ENCODE data around the gene KIAA0232.
"Not testable (repeated sequence)": the region's sequence is repeated elsewhere in the genome, so short reads cannot be mapped to it uniquely, and the experiment has no call there.

Gene KIAA0232

DNA sequence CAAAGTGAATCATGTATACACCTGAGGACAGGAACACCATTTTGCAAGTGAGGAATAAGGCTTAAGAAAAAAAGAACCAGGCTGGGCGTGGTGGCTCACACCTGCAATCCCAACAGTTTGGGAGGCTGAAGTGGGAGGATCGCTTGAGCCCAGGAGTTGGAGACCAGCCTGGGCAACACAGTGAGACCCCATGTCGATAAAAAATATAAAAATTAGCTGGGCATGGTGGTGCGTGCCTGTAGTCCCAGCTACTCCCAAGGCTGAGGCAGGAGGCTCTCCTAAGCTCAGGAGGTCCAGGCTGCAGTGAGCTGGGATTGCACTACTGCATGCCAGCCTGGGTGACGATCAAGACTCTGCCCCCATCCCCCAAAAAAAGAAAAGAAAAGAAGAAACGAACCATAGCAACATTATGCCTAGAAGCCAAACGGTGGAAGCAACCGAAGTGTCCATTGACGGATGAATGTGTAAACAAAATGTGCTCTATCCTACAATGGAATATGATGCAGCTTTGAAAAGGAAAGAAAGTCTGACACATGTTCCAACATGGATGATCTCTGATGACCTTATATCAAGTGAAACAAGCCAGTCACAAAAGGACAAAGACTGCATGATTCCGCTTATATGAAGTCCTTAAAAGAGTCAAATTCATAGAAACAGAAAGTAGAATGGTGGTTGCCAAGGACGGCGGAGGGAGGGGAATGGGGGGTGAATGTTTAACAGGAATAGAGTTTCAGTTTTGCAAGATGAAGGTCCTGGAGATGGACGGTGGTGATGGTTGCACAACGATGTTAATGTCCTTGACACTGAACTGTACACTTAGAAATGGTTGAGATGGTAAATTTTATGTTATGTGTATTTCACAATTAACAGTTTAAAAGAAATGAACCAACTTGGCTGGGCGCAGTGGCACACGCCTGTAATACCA is 8.6 kb upstream of the KIAA0232 start:
- no peak for DNase-seq (ENCODE audit: low read depth in 2 of 2)

GRCh38 chr4:6775746-6776145 is 6.8 kb upstream of the KIAA0232 start:
- no peak for DNase-seq (ENCODE audit: low read depth in 2 of 2)

GRCh38 chr4:6776920-6777635 is 5.4 kb upstream of the KIAA0232 start:
- DNase-seq (ENCODE audit: low read depth in 2 of 2) = no peak

DNA sequence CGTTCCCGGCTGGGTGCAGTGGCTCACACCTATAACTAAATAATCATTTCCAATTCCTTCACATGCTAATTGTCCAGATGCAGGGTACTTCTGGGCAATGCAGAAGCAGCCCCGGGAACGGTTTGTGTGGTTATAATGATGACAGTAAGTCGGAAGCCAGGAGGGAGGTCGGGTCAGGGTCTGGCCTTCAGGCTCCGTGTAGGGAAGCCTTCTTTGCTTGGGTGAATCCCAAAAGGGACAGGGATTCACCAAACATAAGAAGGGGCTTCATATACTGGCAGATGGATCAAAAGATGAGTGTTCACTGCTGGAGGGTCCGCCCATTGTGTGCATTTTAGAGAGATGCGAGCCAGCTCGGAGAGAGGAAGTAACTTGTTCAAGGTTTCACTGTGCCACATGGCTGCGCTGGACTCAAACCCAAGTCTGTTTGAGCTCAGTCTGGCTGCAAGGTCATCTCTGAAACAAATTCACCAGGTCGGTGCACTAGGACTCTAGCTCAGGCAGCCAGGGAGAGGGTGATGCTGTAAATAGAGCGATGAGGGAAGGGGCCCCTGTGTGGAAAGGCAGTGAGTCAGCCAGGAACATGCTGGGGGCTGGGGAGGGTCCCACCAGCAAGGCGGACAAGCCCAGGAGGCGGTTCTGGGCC is 4.8 kb upstream of the KIAA0232 start:
- no peak for DNase-seq (ENCODE audit: low read depth in 2 of 2)

GRCh38 chr4:6778435-6778834 is 4.1 kb upstream of the KIAA0232 start:
- no peak for DNase-seq (ENCODE audit: low read depth in 2 of 2)

GRCh38 chr4:6779667-6780565 is 2.6 kb upstream of the KIAA0232 start:
- no peak for DNase-seq (ENCODE audit: low read depth in 2 of 2)

DNA sequence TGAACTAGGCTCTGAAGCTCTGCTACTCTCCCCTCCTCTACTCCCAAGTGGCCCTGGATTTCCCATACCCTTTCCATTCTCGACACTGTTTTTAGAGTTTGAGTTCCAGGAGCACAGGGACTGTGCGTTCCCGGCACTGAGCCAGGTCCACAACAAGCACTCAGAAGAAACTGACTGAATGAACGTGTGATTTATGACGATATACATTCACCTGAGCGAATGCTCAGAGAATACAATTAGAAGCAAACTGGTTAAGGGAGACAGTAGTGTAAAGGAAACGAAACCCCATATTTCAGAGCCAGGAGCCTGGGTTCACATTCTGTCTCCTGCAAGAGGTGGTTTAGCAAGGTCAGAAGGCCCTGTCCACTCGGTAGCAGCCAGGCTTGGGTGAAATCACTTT is 1.4 kb upstream of the KIAA0232 start:
- no peak for DNase-seq (ENCODE audit: low read depth in 2 of 2)

DNA sequence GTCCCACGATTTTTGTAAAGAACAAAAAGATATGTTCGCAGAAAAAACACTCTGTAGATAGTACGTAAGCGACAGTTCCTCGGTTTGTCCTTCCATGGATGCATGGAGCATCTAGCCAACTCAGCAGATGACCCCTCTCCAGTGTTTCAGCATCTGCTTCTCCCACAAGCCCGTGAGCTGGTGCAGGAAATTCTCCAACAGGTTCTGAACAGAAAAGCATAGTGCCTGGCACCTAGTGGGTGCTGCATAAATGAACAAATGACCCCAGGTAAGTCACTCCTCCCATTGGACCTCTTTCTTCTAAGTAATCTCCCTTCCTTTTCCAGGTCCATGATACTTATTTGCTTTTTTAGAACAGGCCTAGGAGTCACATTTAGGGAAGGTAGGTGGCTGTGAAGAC is 966 bp upstream of the KIAA0232 start:
- DNase-seq (ENCODE audit: low read depth in 2 of 2) = no peak

DNA sequence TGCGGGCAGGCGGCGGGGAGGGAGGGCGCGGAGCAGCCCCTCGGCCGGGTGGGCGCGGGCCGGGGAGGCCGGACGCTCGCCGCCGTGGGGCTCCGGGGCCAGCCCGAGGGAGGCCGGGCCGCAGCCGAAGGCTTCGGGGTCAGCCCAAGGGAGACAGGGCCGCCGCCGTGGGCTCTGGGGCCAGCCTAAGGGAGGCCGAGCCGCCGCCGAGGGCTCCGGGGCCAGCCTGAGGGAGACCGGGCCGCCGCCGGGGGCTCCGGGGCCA is 251 bp downstream of the KIAA0232 start:
- DNase-seq (ENCODE audit: low read depth in 2 of 2) = no peak

DNA sequence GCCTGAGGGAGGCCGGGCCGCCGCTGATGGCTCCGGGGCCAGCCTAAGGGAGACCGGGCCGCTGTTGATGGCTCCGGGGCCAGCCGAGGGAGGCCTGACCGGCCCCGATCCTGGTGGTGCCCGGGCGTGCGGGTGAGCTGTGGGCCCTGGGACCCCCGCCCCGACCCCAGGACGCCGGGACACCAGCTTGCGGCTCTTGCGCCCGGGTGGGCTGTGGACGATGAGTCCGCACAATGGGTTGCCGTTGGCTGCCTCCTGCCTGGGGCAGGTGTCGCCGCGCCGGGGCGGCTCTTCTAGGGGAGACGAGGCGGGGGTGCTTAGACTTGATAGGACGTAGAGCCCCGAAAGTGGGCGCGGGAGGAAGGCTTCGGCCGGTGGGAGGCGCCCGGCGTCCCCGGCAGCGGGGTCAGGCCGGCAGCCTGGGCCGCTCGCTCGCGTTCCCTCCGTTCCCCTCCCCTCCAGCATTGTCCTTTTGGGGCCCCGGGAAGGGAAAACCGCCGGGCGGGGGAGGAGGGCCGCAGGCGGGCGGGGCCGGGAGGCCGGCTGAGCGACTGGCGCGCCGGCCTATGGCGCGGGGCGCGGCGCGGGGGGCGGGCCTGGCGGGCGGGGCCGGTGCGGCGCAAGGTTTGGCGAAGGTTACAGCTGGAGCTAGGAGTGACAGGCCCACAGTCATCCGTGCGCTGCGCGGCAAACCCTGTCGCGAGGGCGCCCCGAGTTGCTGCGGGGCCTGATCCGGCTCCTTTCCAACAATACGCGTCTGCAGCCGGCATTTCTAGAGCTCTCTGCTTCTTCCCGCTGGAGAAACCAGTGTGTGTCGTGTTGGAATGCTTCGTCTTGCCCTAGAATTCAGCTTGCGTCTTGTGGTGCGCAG is 819 bp downstream of the KIAA0232 start:
- peak; percentile 85 to 86 for DNase-seq (ENCODE audit: low read depth in 2 of 2)

GRCh38 chr4:6785572-6785925 is 3.0 kb downstream of the KIAA0232 start:
- no peak for DNase-seq (ENCODE audit: low read depth in 2 of 2)

- no peak for DNase-seq (ENCODE audit: low read depth in 2 of 2)
These were observed 5.6 kb downstream of the KIAA0232 start for GRCh38 chr4:6788123-6788522.

- not testable (repeated sequence) for DNase-seq (ENCODE audit: low read depth in 2 of 2)
These were observed 8.7 kb downstream of the KIAA0232 start for GRCh38 chr4:6791245-6791644.

DNA sequence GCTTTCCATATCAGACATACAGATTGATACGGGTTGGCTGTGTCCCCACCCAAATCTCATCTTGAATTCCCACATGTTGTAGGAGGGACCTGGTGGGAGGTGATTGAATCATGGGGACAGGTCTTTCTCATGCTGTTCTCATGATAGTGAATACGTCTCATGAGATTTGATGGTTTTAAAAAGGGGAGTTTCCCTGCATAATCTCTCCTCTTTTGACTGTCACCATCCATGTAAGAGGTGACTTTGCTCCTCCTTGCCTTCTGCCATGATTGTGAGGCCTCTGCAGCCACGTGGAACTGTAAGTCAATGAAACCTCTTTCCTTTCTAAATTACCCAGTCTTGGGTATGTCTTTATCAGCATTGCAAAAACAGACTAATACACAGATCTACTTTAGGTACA is 9.3 kb downstream of the KIAA0232 start:
- DNase-seq (ENCODE audit: low read depth in 2 of 2) = not testable (repeated sequence)

DNA sequence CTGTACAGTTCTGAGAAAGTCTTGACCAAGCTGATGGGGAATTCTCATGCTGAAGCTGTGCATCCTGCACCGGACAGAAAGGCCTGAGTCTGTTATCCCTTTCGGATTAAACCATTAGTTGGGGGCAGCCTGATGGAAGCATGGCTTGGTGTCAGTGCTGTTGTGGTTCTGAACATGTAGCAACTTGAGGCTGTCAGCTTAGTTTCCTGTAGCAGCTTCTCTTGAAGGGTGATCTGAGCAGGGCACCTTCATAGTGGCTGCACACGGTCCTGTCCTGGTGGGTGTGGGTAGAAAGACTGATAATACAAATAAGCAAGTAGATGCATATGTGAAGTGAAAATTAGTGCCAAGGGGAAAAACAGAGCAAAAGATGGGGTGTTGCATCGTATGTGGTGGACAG is 11.7 kb downstream of the KIAA0232 start:
- DNase-seq (ENCODE audit: low read depth in 2 of 2) = no peak

DNA sequence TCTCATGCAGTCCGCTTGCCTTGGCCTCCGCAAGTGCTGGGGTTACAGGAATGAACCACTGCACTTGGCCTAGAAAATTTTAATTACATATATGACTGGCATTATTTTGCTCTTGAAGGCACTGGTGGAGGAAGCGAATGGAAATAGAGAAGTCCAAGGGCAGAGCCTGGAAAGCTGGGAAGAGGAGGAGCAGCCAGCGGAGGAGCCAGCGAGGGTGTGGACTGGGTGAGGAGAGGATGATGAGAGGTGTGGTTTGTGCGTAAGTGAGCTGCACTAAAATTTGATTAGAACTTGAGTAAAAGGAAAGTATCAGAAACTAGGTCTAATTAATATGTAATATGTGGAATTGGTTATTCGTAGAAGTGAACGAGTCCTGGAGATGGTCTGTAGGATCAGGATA is 13.3 kb downstream of the KIAA0232 start:
- no peak for DNase-seq (ENCODE audit: low read depth in 2 of 2)

- not testable (repeated sequence) for DNase-seq (ENCODE audit: low read depth in 2 of 2)
These were observed 14.8 kb downstream of the KIAA0232 start for GRCh38 chr4:6797368-6797767.

DNA sequence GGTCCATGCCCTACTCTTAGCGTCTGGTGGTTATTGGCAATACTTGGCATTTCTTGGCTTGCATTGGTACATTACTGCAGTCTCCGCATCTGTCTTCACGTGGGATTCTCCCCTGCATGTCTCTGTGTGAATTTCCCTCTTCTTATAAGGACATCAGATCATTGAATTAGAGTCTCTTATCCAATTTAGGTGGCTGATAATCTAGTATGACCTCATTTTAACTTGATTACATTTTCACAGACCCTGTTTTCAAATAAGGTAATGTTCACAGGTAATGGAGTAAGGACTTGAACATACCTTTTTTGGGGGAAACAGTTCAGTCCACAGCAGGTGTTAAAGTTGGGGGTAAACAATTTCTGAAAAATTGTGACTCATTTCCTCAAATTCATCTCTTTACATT is 16.6 kb downstream of the KIAA0232 start:
- DNase-seq (ENCODE audit: low read depth in 2 of 2) = no peak

DNA sequence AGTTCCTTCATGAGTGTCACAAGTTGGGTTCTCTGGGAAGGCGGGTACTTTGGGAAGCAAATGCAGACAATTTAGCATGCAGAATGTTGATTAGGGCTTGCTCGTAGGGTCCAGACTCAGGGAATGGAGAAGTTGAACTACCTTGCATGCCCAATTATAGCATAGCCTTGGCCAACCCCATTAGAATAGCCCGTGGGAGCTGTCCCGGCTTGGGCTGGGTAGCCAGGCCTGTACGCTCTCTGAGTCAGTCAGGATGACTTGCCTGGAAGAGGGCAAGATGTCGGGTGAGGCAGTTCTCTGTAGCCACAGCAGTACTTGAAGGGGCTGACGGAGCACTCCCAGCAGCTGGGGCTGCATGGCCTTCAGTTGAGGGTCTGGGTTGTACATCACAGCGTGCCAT is 19.5 kb downstream of the KIAA0232 start:
- DNase-seq (ENCODE audit: low read depth in 2 of 2) = no peak

DNA sequence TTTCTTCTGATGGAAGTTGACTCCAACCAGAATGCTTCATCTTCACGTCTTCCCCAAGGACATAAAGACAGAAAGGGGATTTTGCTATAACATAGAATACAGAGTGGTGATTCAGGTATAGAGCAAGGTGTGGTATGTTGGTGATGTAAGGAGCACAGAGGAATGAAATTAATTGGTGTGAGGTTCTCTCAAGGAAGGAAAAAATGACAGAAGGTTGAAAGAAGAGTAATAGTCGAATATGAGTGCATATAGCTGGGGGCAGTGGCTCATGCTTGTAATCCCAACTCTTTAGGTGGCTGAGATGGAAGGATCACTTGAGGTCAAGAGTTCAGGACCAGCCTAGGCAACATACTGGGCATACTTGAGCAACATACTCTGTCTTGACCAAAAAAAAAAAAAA is 20.1 kb downstream of the KIAA0232 start:
- no peak for DNase-seq (ENCODE audit: low read depth in 2 of 2)

- DNase-seq (ENCODE audit: low read depth in 2 of 2) = no peak
These were observed 20.7 kb downstream of the KIAA0232 start for GRCh38 chr4:6803246-6803645.
